ENCODE results near the gene MRTO4.
A peak's percentile ranks its signal among the peaks of the same experiment; 100 is the strongest.

The MRTO4 gene

DNA sequence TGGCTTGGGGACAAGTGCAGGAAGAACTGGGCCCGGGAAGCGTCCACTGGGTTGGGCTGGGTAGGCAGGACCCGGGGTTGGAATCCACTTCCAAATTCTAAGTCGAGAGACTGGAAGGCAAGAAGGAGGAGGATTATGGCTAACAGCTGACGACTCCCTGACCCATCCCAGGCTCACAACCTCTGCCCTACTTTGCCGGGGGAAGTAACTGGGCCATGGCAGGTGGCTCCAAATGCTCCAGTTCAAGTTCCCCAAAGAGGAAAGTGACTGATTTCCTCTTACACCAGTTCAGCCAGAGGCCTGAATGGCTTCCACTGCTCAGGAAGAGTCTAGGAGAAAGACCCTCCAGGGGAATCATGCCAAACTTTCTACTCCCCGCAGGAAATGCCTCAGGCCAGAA is 11.7 kb upstream of the MRTO4 start:
- no peaks in the 10 kb centered on the region for H3K27me3 ChIP-seq (ENCODE audit: low read depth, low read length)
- H3K4me3 ChIP-seq (ENCODE audit: low read length): no peak overlapping the region
- TF ChIP-seq EZH2phosphoT487 (IDR thresholded peaks at IDR 0.05; ENCODE audit: low read depth): no peak
- TF ChIP-seq, protein P1, sequence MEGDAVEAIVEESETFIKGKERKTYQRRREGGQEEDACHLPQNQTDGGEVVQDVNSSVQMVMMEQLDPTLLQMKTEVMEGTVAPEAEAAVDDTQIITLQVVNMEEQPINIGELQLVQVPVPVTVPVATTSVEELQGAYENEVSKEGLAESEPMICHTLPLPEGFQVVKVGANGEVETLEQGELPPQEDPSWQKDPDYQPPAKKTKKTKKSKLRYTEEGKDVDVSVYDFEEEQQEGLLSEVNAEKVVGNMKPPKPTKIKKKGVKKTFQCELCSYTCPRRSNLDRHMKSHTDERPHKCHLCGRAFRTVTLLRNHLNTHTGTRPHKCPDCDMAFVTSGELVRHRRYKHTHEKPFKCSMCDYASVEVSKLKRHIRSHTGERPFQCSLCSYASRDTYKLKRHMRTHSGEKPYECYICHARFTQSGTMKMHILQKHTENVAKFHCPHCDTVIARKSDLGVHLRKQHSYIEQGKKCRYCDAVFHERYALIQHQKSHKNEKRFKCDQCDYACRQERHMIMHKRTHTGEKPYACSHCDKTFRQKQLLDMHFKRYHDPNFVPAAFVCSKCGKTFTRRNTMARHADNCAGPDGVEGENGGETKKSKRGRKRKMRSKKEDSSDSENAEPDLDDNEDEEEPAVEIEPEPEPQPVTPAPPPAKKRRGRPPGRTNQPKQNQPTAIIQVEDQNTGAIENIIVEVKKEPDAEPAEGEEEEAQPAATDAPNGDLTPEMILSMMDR (IDR thresholded peaks at IDR 0.05; ENCODE audit: low read depth, low read length): no peak
- peaks cover 27% of the 10 kb centered on the region for H3K36me3 ChIP-seq (replicated peaks; ENCODE audit: low read depth, low read length)
- H3K4me2 ChIP-seq (ENCODE audit: low read length): no peak overlapping the region
- no peak overlapping the region for H3K9ac ChIP-seq (ENCODE audit: low read length)
- no peak overlapping the region for H2AFZ ChIP-seq (ENCODE audit: low read depth, low read length)
- H3K27ac ChIP-seq (ENCODE audit: low read length): no peak overlapping the region
- no peaks in the 10 kb centered on the region for H4K20me1 ChIP-seq (ENCODE audit: insufficient read depth, low read length)
- H3K4me1 ChIP-seq (ENCODE audit: low read length): no peaks in the 10 kb centered on the region
- H3K79me2 ChIP-seq (ENCODE audit: low read length): peaks cover 2% of the 10 kb centered on the region; the same call in 1 of the 2 replicates
- no peaks in the 10 kb centered on the region for H3K9me3 ChIP-seq (ENCODE audit: insufficient read depth, low read length)

DNA sequence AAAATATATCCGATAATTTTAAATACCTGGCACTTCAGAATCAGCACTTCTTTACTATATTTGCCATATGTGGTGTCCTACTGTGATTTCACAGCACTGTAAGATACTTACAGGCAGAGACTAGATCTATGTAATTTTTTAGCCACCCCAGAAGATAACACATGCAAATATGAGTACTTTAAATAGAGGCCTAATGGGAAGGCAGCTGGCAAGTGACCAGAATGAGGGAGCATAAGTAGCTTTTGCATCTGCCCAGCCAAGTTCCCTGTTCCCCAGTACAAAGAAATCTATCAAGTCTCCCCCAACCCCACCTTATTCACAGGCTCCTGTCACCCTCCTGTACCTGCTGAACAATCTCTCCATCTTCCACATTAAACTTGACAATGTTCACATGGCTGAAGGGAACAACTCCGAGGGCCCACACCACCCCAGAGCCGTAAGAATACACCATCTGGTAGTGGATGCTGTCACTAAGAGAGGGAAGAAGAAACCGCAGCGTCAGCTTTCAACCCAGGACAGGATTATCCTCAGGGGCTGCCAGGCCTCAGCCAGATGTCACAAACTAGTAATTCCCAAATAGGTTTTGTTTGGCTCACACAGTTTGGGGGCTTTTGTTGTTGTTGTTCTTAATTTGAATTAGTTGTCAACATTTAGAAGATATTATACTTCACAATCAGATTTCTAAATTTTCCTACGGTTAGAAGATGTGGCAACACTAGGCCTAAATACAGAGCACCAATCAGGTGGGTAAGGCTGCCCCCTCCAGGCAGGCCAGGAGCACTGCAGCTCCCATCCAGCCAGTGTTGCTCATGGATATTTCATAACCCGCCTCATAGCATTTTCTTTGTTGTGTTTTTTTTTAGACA is 10.7 kb upstream of the MRTO4 start:
- no peak for TF ChIP-seq EZH2phosphoT487 (IDR thresholded peaks at IDR 0.05; ENCODE audit: low read depth)
- TF ChIP-seq, protein P1 (IDR thresholded peaks at IDR 0.05; ENCODE audit: low read depth, low read length): peak; percentile 72
- Histone ChIP-seq H2AFZ (ENCODE audit: low read depth, low read length) (no peak overlapping the region), H3K4me1 (ENCODE audit: low read length) (no peaks in the 10 kb centered on the region), H3K36me3 (replicated peaks; ENCODE audit: low read depth, low read length) (peaks cover 26% of the 10 kb centered on the region), H3K9me3 (ENCODE audit: insufficient read depth, low read length) (no peaks in the 10 kb centered on the region), H3K27ac (ENCODE audit: low read length) (no peak overlapping the region), H3K4me3 (ENCODE audit: low read length) (no peak overlapping the region), H3K27me3 (ENCODE audit: low read depth, low read length) (no peaks in the 10 kb centered on the region), H3K4me2 (ENCODE audit: low read length) (no peak overlapping the region), H3K9ac (ENCODE audit: low read length) (no peak overlapping the region), H4K20me1 (ENCODE audit: insufficient read depth, low read length) (no peaks in the 10 kb centered on the region), H3K79me2 (ENCODE audit: low read length) (peaks cover 4% of the 10 kb centered on the region)

DNA sequence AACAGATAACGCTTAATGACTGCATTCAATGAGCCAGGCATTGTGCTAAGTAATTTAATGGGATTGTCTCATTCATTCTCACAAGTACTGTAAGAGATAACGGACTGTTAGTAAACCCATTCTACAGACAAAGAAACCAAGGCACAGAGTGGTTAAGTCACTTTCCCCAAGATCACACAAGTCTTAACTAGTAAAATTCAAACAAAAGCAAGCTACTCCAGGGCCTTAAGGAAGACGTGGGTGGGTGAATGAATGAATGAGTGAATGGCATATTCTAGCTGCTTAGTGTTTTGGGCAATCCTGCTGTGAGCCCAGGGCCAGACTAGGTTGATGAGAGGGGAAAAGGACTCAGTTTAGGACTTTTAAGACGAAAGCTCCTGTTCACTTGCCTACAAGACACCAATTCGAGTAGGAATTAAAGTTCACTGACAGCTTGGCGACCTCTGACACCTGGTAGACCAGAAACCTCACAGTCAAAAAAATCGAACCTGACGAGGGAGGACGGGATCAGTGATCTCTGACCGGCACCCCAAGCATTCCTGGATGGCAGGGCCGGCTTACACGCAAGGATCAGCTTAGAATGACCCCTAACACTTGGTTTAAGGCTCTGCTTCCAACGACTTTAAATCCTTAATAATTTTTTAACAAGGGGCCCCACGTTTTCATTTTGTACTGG is 838 bp upstream of the MRTO4 start:
- Histone ChIP-seq H4K20me1 (ENCODE audit: insufficient read depth, low read length) (no peaks in the 10 kb centered on the region), H3K27ac (ENCODE audit: low read length) (peak overlapping the region; percentile 92)
- no peak for TF ChIP-seq EZH2phosphoT487 (IDR thresholded peaks at IDR 0.05; ENCODE audit: low read depth)
- TF ChIP-seq, protein P1 (IDR thresholded peaks at IDR 0.05; ENCODE audit: low read depth, low read length): no peak

DNA sequence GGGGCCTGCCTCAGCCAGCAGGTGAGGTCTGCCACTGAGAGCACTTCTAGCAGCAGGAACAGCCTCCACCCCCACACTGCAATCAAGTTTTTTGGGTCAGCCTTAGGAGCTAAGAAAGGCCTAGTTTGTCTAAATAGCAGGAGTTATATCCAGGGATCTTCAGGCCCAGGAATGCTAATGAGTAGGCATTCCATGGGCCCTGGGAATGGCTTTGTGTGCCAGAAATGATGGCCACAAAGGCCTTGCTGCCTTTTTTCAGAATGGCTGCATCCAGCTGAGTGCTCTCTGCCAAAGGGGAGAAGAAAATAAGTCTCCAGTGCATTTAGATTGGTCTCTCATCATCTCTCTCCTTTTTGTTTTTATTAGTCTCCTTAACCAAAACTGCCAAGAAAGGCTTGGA is 2.8 kb downstream of the MRTO4 start:
- Histone ChIP-seq H3K36me3 (replicated peaks; ENCODE audit: low read depth, low read length) (peaks cover 8% of the 10 kb centered on the region), H3K27ac (ENCODE audit: low read length) (no peak overlapping the region)

More for the DNA sequence above, 838 bp upstream of the MRTO4 start:
- H3K79me2 ChIP-seq (ENCODE audit: low read length): peaks cover 97% of the 10 kb centered on the region
- peak overlapping the region; percentile 83; the same call in 1 of the 2 replicates for H2AFZ ChIP-seq (ENCODE audit: low read depth, low read length)
- peak overlapping the region; percentile 100 for H3K4me3 ChIP-seq (ENCODE audit: low read length)
- H3K9ac ChIP-seq (ENCODE audit: low read length): peak overlapping the region; percentile 93
- H3K4me1 ChIP-seq (ENCODE audit: low read length): peaks cover 17% of the 10 kb centered on the region
- H3K9me3 ChIP-seq (ENCODE audit: insufficient read depth, low read length): no peaks in the 10 kb centered on the region
- H3K36me3 ChIP-seq (replicated peaks; ENCODE audit: low read depth, low read length): peaks cover 1% of the 10 kb centered on the region
- peak overlapping the region; percentile 80 for H3K4me2 ChIP-seq (ENCODE audit: low read length)
- no peaks in the 10 kb centered on the region for H3K27me3 ChIP-seq (ENCODE audit: low read depth, low read length)

More for the DNA sequence above, 2.8 kb downstream of the MRTO4 start:
- H3K9me3 ChIP-seq (ENCODE audit: insufficient read depth, low read length): no peaks in the 10 kb centered on the region
- H3K4me2 ChIP-seq (ENCODE audit: low read length): no peak overlapping the region
- peaks cover 17% of the 10 kb centered on the region for H3K4me1 ChIP-seq (ENCODE audit: low read length)
- H4K20me1 ChIP-seq (ENCODE audit: insufficient read depth, low read length): no peaks in the 10 kb centered on the region
- no peak for TF ChIP-seq EZH2phosphoT487 (IDR thresholded peaks at IDR 0.05; ENCODE audit: low read depth)
- TF ChIP-seq, protein P1 (IDR thresholded peaks at IDR 0.05; ENCODE audit: low read depth, low read length): no peak
- H3K9ac ChIP-seq (ENCODE audit: low read length): no peak overlapping the region
- peaks cover 65% of the 10 kb centered on the region for H3K79me2 ChIP-seq (ENCODE audit: low read length)
- no peaks in the 10 kb centered on the region for H3K27me3 ChIP-seq (ENCODE audit: low read depth, low read length)
- H3K4me3 ChIP-seq (ENCODE audit: low read length): no peak overlapping the region
- H2AFZ ChIP-seq (ENCODE audit: low read depth, low read length): no peak overlapping the region
